Lung (tissue), 12 donors: ENCODE data around the gene FRMD4A. TPM values are rescaled to one million over a fixed set of nuclear protein-coding genes. Genes with fewer than 3 reads are reported as not detected.

ENCODE experiments used
- ATAC-seq: fragments of 200-7000 bp; cut with Tn5 transposase; one replicate; pipeline ENCODE4 v1.9.1; 2020; ENCODE audit warnings: moderate number of reproducible peaks; ENCODE audit not compliant: insufficient read depth, low FRiP score
- DNase-seq, 3 donors: peaks; one replicate each; pipeline ENCODE4 v3.0.0-alpha.2; 2013 to 2017
- H3K27ac ChIP-seq, 2 donors: one replicate each; pipeline ENCODE4 v1.5.1; 2013; ENCODE audit warnings: mild to moderate bottlenecking in 2 of 2, moderate library complexity in 2 of 2, control low read depth in 1 of 2, inconsistent platforms in 1 of 2, low read depth in 1 of 2, low read length in 1 of 2
- H3K27me3 ChIP-seq, 3 donors: one replicate each; pipeline ENCODE4 v1.5.1; 2013; ENCODE audit warnings: low read length in 2 of 3; ENCODE audit not compliant: control insufficient read depth in 3 of 3, insufficient read depth in 3 of 3
- H3K36me3 ChIP-seq, 4 donors: one replicate each; pipeline ENCODE4 v1.5.1; 2013; ENCODE audit warnings: low read length in 4 of 4, mild to moderate bottlenecking in 1 of 4, moderate library complexity in 1 of 4; ENCODE audit not compliant: control insufficient read depth in 4 of 4, insufficient read depth in 4 of 4
- H3K4me1 ChIP-seq, 5 donors: one replicate each; pipeline ENCODE4 v1.5.1; 2013; ENCODE audit warnings: low read length in 5 of 5, mild to moderate bottlenecking in 2 of 5, moderate library complexity in 1 of 5; ENCODE audit not compliant: control insufficient read depth in 5 of 5, insufficient read depth in 5 of 5
- H3K4me3 ChIP-seq: one replicate; pipeline ENCODE4 v1.5.1; 2013; ENCODE audit warnings: mild to moderate bottlenecking, control low read depth, moderate library complexity
- H3K9ac ChIP-seq, 2 donors: one replicate each; pipeline ENCODE4 v1.5.1; 2013; ENCODE audit warnings: low read length in 2 of 2, control low read depth in 1 of 2; ENCODE audit not compliant: insufficient read depth in 1 of 2
- H3K9me3 ChIP-seq, 4 donors: one replicate each; pipeline ENCODE4 v1.5.1; 2013; ENCODE audit warnings: low read length in 3 of 4, mild to moderate bottlenecking in 1 of 4, moderate library complexity in 1 of 4; ENCODE audit not compliant: control insufficient read depth in 4 of 4, insufficient read depth in 3 of 4
- CTCF ChIP-seq: IDR thresholded peaks from 2 replicates; pipeline ENCODE4 v1.5.1; 2012; ENCODE audit warnings: mild to moderate bottlenecking; ENCODE audit errors: control extremely low read depth, extremely low read depth
- WGBS, 2 donors: extraction: QIAGEN DNeasy Blood & Tissue Kit; methylation state at CpG; one replicate each; pipeline ENCODE4 v1.1.7; 2013; 5-methylcytosine and 5-hydroxymethylcytosine counted together
- polyA plus RNA-seq, 2 donors: library from polyadenylated mRNA; stranded (reverse); fragments of 200-250 nt; gene quantifications; one replicate each; pipeline ENCODE4 v1.2.1, GENCODE V29; 2013
- total RNA-seq, 2 donors: library from RNA; depleted of rRNA in 1 of 2; stranded (reverse); fragments of >200 nt in 1 of 2; gene quantifications; one replicate each; pipeline ENCODE4 v1.2.1, GENCODE V29; 2014 to 2021
- donor health status: control.
- donor health status: control.
- donor health status: Bipolar disorder and iron deficiency.
- donor health status: healthy.
- donor health status: DM: yes; HTN: yes; CAD: no.

FRMD4A gene
- total and polyA plus RNA-seq, 4 donors, result 12.0 to 64.5 (median 29.3) TPM

- DNase-seq, result no peak
- no peak for TF ChIP-seq CTCF
- H3K27ac ChIP-seq, result no peak overlapping the region
Observed at GRCh38 chr10:14129770-14130169, 201.0 kb downstream of the FRMD4A start.

DNA sequence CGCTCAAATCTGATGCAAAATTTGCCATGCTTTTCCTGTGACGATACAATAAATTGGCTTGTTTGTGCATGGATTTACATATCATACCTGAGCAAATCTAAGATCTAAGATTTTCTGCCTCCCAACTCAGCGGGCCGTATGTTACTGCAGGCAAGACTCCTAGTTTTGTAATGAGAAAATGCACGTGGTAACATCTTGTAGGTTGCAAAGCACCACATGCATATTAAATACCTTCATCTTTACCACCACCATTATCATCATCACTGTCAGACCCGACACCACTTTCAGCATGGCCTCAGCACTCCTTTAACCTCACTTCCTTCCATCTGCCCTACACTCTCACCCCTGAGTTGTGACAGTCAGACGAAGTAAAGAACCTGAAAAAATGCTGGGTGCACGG is 202.2 kb downstream of the FRMD4A start:
- no peak for ATAC-seq
- no peak for DNase-seq
- no peak for TF ChIP-seq CTCF
- Histone ChIP-seq H3K9me3 (no peaks in the 10 kb centered on the region), H3K4me1 (peaks cover 0 to 5% (median 0%) of the 10 kb centered on the region in 5 donors), H3K4me3 (no peak overlapping the region), H3K27ac (no peak overlapping the region), H3K9ac (no peak overlapping the region), H3K27me3 (peaks cover 0 to 3% (median 0%) of the 10 kb centered on the region in 3 donors), H3K36me3 (no peaks in the 10 kb centered on the region)
- WGBS, 2 donors, result 79 to 86% methylated on average over 8 of the region's 8 CpGs

More at GRCh38 chr10:14129770-14130169, 201.0 kb downstream of the FRMD4A start:
- no peak overlapping the region for H3K4me3 ChIP-seq
- H3K36me3 ChIP-seq, result no peaks in the 10 kb centered on the region
- H3K27me3 ChIP-seq, result peaks cover 0 to 3% (median 0%) of the 10 kb centered on the region in 3 donors
- no peak overlapping the region for H3K9ac ChIP-seq
- H3K9me3 ChIP-seq, result peaks cover 0 to 3% (median 0%) of the 10 kb centered on the region in 4 donors
- ATAC-seq, result no peak
- WGBS, 2 donors, result 83 to 97% methylated on average over 4 of the region's 4 CpGs
- H3K4me1 ChIP-seq, result peaks cover 0 to 5% (median 0%) of the 10 kb centered on the region in 5 donors

DNA sequence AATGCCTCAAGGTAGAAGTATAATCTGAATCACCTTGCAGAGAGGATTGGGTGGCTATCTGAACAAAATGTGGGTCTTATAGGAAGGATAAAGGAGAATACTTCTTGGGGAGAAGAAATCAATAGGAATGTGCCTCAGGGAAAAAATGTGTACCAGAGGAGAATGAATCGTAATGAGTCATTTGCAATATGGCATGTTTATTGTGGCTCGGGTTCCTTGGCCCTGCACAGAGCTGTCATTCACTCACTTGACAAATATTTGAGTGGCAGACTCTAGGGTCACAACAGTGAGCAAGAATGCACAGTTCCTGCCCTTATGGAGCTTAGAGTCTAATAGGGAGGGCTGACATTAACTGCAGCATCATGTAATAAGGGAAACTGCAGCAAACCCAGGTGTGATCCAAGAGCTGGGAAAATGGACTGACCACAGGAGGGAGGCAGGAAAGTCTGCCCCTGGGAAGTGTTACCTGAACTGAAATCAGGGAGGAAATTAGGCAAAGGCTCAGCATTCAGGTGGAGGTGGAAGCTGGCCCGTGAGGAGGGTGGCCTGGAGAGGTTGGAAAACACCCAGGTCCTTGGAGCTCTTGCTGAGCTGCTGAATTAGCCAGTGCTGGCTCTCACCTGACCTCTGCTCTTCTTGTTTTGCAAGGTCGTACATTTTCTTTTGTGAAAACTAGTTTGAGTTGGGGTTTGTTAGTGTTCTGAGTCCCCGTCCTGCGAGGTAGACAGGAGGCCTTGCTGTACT is 203.9 kb downstream of the FRMD4A start:
- H3K9me3 ChIP-seq, result no peaks in the 10 kb centered on the region
- peaks cover 0 to 3% (median 0%) of the 10 kb centered on the region in 3 donors for H3K27me3 ChIP-seq
- no peaks in the 10 kb centered on the region for H3K36me3 ChIP-seq
- H3K4me1 ChIP-seq, result peaks cover 0 to 5% (median 0%) of the 10 kb centered on the region in 5 donors
- DNase-seq (no peak), ATAC-seq (no peak)
- H3K27ac ChIP-seq, result no peak overlapping the region
- no peak overlapping the region for H3K9ac ChIP-seq
- 77 to 82% methylated on average over 6 of the region's 6 CpGs for WGBS, 2 donors
- no peak for TF ChIP-seq CTCF
- no peak overlapping the region for H3K4me3 ChIP-seq
